GM23338 (cell line): ENCODE measurements around the gene TTL. TPM values are rescaled to one million over a fixed set of nuclear protein-coding genes. Genes with fewer than 3 reads are reported as not detected.
A peak's percentile ranks its signal among the peaks of the same experiment; 100 is the strongest.

ENCODE experiments used
- ATAC-seq: fragments of 200-7000 bp; cut with Tn5 transposase; 3 replicates; pipeline ENCODE4 v1.9.1; 2020
- DNase-seq: peaks from one replicate; pipeline ENCODE4 v3.0.0-alpha.2; 2015; ENCODE audit warnings: low spot score
- H2AFZ ChIP-seq: fragments of 200-600 bp; sonication (generic); 2 replicates; pipeline ENCODE4 v1.8.0; 2016; ENCODE audit warnings: antibody characterized with exemption, mild to moderate bottlenecking, moderate library complexity
- H3F3A ChIP-seq: fragments of 200-600 bp; sonication (generic); replicated peaks from 2 replicates; pipeline ENCODE4 v1.8.0; 2017; ENCODE audit warnings: antibody characterized with exemption, mixed run types, low read depth
- H3K27ac ChIP-seq: fragments of 200-600 bp; sonication (generic); 2 replicates; pipeline ENCODE4 v1.6.1; 2016; ENCODE audit warnings: low read depth
- H3K27me3 ChIP-seq: fragments of 200-600 bp; sonication (generic); 2 replicates; pipeline ENCODE4 v1.8.0; 2016; ENCODE audit warnings: mild to moderate bottlenecking, mixed run types, moderate library complexity; ENCODE audit not compliant: insufficient read depth
- H3K36me3 ChIP-seq: fragments of 200-600 bp; sonication (generic); 2 replicates; pipeline ENCODE4 v1.8.0; 2016; ENCODE audit warnings: mild to moderate bottlenecking; ENCODE audit not compliant: insufficient read depth
- H3K4me1 ChIP-seq: fragments of 200-600 bp; sonication (generic); 2 replicates; pipeline ENCODE4 v1.8.0; 2016; ENCODE audit warnings: mild to moderate bottlenecking, moderate library complexity; ENCODE audit not compliant: insufficient read depth
- H3K4me2 ChIP-seq: fragments of 200-600 bp; sonication (generic); 2 replicates; pipeline ENCODE4 v1.7.1; 2017; ENCODE audit warnings: mixed run types
- H3K4me3 ChIP-seq: fragments of 200-600 bp; sonication (generic); 2 replicates; pipeline ENCODE4 v1.6.1; 2016; ENCODE audit warnings: mixed run types
- H3K79me2 ChIP-seq: fragments of 200-600 bp; sonication (generic); replicated peaks from 2 replicates; pipeline ENCODE4 v1.8.0; 2017; ENCODE audit warnings: mild to moderate bottlenecking; ENCODE audit not compliant: insufficient read depth
- H3K9me2 ChIP-seq: fragments of 200-600 bp; sonication (generic); 2 replicates; pipeline ENCODE4 v1.8.0; 2017; ENCODE audit not compliant: insufficient read depth
- H4K20me1 ChIP-seq: fragments of 200-600 bp; sonication (generic); replicated peaks from 2 replicates; pipeline ENCODE4 v1.8.0; 2017; ENCODE audit warnings: mild to moderate bottlenecking; ENCODE audit not compliant: insufficient read depth
- H3K27ac Mint-ChIP-seq: 2 replicates; pipeline ENCODE4 v1.8.0; 2020; ENCODE audit warnings: inconsistent platforms, mild to moderate bottlenecking, moderate library complexity, mixed read lengths
- H3K27me3 Mint-ChIP-seq: 3 replicates; pipeline ENCODE4 v1.8.0; 2022; ENCODE audit warnings: low read depth, mild to moderate bottlenecking, moderate library complexity, mixed read lengths, inconsistent platforms; ENCODE audit not compliant: insufficient read depth, poor library complexity
- H3K36me3 Mint-ChIP-seq: 3 replicates; pipeline ENCODE4 v1.8.0; 2021; ENCODE audit warnings: low read depth, mild to moderate bottlenecking, inconsistent platforms, moderate library complexity, mixed read lengths
- H3K4me1 Mint-ChIP-seq: 3 replicates; pipeline ENCODE4 v1.8.0; 2020; ENCODE audit warnings: mild to moderate bottlenecking, inconsistent platforms, mixed read lengths
- H3K4me3 Mint-ChIP-seq: 3 replicates; pipeline ENCODE4 v1.8.0; 2021; ENCODE audit warnings: moderate library complexity, mild to moderate bottlenecking, inconsistent platforms, mixed read lengths
- H3K9me3 Mint-ChIP-seq: 3 replicates; pipeline ENCODE4 v1.8.0; 2020; ENCODE audit warnings: moderate library complexity, mild to moderate bottlenecking, inconsistent platforms, mixed read lengths
- CREB1 ChIP-seq: fragments of 250-450 bp; sonication (Bioruptor Pico); IDR thresholded peaks from 2 replicates; pipeline ENCODE4 v1.5.0; 2020; ENCODE audit warnings: low read depth, mild to moderate bottlenecking, moderate library complexity
- EZH2phosphoT487 ChIP-seq: fragments of 200-600 bp; sonication (generic); IDR thresholded peaks from one replicate; pipeline ENCODE4 v1.8.1; 2018; ENCODE audit warnings: antibody characterized with exemption; ENCODE audit not compliant: unreplicated experiment
- NANOG ChIP-seq: IDR thresholded peaks from 2 replicates; pipeline ENCODE4 v1.6.1; 2016; ENCODE audit warnings: antibody characterized with exemption, borderline replicate concordance
- POLR2AphosphoS5 ChIP-seq: IDR thresholded peaks from 2 replicates; pipeline ENCODE4 v1.6.1; 2016; ENCODE audit warnings: antibody characterized with exemption, low read depth
- REST ChIP-seq: IDR thresholded peaks from one replicate; pipeline ENCODE4 v1.6.1; 2018; ENCODE audit warnings: antibody characterized with exemption; ENCODE audit not compliant: unreplicated experiment
- ZNF114 ChIP-seq: fragments of 250-450 bp; sonication (Bioruptor Pico); IDR thresholded peaks from 2 replicates; pipeline ENCODE4 v1.5.0; 2020; ENCODE audit warnings: mild to moderate bottlenecking, moderate library complexity
- polyA plus RNA-seq: library from polyadenylated mRNA; unstranded; fragments of >200 nt; fragmentation: Nextera tagmentation; extraction: Ambion mirVana; gene quantifications from 2 replicates; pipeline ENCODE4 v1.2.1, GENCODE V29; 2016
- total RNA-seq: library from RNA; depleted of rRNA; stranded (reverse); fragments of >200 nt; shearing (Covaris generic); gene quantifications from 2 replicates; pipeline ENCODE4 v1.2.3, GENCODE V29; 2014
- TF ChIP-seq, protein P1 (sequence below): fragments of 250-450 bp; sonication (Bioruptor Pico); IDR thresholded peaks from 2 replicates; pipeline ENCODE4 v1.5.0; 2020; ENCODE audit warnings: mild to moderate bottlenecking, moderate library complexity
- TF ChIP-seq, protein P2 (sequence below), 2 experiments: fragments of 200-600 bp in 1 of 2; sonication (generic) in 1 of 2; conservative IDR thresholded peaks; 2 replicates each; pipeline versions ENCODE4 v1.5.1 to v1.6.1; 2016 to 2017; ENCODE audit warnings: antibody characterized with exemption in 2 of 2, low read depth in 2 of 2, mild to moderate bottlenecking in 2 of 2, moderate library complexity in 1 of 2
- TF ChIP-seq, protein P3 (sequence below): IDR thresholded peaks from 2 replicates; pipeline ENCODE4 v1.6.1; 2016; ENCODE audit warnings: antibody characterized with exemption

TTL gene
- total and polyA plus RNA-seq, 2 experiments from 2014 or later, result 10.1 to 34.6 TPM

DNA sequence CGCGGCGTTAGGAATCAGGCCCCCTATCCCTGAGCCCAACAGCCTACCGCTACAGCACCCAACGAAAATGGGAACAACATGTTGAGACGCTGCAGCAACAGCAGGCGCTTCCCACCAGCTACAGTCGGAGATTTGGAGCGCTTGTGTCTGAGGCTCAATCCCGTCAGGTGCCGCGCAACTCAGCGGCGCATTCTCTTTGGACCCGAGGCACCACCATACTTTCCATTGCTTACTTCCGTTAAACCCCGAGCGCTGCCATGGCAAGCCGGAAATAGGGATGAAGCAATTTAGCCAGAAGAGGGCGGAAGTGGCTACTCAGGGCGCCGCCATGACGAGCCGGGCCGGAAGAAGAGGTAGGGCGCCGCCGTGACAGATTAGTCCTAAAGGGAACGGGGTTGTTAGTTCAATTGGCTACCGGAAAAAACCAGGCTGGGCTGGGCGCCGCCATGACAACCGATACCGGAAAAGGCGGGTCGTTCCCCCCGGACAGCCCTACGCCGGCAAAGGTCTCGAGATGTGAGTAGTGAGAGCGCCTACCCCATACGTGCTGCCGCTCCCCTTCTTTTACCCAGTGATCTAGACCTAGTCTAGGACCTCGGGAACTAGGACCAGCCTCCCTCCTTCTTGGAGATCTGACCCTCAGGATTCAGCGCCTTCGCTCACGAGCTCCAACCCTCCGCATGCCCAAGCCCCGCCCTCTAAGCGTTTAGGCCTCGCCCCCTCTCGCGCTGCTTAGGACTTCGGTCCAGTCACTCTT, 102.4 kb downstream of the TTL start, which contains the start of gene CHCHD5:
CHCHD5 (plus strand) TSS at position 476 of the 757 bp plus-strand sequence; CDS start at position 515, 39 bp downstream.
- Mint-ChIP-seq H3K4me3 (peak within 1 kb of the TSS; percentile 90), H3K9me3 (no peaks in the 10 kb centered on the region), H3K27ac (peak within 1 kb of the TSS; percentile 98), H3K27me3 (peaks cover 14% of the 10 kb centered on the region), H3K4me1 (peaks cover 20% of the 10 kb centered on the region), H3K36me3 (peaks cover 19% of the 10 kb centered on the region)
- H3F3A ChIP-seq, result peaks cover 9% of the 10 kb centered on the region; the same call in 1 of the 2 replicates
- TF ChIP-seq ZNF114 (CRISPR knock-in tag) (0 out of 2 replicates have a peak, but pooled peaks have one; percentile 35), EZH2phosphoT487 (no peak), NANOG (0 out of 2 replicates have a peak, but pooled peaks have one; percentile 21), POLR2AphosphoS5 (peak; percentile 72), REST (no peak), CREB1 (CRISPR knock-in tag) (peak; percentile 80)
- TF ChIP-seq, protein P1, sequence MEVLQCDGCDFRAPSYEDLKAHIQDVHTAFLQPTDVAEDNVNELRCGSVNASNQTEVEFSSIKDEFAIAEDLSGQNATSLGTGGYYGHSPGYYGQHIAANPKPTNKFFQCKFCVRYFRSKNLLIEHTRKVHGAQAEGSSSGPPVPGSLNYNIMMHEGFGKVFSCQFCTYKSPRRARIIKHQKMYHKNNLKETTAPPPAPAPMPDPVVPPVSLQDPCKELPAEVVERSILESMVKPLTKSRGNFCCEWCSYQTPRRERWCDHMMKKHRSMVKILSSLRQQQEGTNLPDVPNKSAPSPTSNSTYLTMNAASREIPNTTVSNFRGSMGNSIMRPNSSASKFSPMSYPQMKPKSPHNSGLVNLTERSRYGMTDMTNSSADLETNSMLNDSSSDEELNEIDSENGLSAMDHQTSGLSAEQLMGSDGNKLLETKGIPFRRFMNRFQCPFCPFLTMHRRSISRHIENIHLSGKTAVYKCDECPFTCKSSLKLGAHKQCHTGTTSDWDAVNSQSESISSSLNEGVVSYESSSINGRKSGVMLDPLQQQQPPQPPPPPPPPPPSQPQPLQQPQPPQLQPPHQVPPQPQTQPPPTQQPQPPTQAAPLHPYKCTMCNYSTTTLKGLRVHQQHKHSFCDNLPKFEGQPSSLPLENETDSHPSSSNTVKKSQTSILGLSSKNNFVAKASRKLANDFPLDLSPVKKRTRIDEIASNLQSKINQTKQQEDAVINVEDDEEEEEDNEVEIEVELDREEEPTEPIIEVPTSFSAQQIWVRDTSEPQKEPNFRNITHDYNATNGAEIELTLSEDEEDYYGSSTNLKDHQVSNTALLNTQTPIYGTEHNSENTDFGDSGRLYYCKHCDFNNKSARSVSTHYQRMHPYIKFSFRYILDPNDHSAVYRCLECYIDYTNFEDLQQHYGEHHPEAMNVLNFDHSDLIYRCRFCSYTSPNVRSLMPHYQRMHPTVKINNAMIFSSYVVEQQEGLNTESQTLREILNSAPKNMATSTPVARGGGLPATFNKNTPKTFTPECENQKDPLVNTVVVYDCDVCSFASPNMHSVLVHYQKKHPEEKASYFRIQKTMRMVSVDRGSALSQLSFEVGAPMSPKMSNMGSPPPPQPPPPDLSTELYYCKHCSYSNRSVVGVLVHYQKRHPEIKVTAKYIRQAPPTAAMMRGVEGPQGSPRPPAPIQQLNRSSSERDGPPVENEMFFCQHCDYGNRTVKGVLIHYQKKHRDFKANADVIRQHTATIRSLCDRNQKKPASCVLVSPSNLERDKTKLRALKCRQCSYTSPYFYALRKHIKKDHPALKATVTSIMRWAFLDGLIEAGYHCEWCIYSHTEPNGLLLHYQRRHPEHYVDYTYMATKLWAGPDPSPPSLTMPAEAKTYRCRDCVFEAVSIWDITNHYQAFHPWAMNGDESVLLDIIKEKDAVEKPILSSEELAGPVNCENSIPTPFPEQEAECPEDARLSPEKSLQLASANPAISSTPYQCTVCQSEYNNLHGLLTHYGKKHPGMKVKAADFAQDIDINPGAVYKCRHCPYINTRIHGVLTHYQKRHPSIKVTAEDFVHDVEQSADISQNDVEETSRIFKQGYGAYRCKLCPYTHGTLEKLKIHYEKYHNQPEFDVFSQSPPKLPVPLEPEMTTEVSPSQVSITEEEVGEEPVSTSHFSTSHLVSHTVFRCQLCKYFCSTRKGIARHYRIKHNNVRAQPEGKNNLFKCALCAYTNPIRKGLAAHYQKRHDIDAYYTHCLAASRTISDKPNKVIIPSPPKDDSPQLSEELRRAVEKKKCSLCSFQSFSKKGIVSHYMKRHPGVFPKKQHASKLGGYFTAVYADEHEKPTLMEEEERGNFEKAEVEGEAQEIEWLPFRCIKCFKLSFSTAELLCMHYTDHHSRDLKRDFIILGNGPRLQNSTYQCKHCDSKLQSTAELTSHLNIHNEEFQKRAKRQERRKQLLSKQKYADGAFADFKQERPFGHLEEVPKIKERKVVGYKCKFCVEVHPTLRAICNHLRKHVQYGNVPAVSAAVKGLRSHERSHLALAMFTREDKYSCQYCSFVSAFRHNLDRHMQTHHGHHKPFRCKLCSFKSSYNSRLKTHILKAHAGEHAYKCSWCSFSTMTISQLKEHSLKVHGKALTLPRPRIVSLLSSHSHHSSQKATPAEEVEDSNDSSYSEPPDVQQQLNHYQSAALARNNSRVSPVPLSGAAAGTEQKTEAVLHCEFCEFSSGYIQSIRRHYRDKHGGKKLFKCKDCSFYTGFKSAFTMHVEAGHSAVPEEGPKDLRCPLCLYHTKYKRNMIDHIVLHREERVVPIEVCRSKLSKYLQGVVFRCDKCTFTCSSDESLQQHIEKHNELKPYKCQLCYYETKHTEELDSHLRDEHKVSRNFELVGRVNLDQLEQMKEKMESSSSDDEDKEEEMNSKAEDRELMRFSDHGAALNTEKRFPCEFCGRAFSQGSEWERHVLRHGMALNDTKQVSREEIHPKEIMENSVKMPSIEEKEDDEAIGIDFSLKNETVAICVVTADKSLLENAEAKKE (CRISPR knock-in tag), result no peak
- TF ChIP-seq, protein P2, sequence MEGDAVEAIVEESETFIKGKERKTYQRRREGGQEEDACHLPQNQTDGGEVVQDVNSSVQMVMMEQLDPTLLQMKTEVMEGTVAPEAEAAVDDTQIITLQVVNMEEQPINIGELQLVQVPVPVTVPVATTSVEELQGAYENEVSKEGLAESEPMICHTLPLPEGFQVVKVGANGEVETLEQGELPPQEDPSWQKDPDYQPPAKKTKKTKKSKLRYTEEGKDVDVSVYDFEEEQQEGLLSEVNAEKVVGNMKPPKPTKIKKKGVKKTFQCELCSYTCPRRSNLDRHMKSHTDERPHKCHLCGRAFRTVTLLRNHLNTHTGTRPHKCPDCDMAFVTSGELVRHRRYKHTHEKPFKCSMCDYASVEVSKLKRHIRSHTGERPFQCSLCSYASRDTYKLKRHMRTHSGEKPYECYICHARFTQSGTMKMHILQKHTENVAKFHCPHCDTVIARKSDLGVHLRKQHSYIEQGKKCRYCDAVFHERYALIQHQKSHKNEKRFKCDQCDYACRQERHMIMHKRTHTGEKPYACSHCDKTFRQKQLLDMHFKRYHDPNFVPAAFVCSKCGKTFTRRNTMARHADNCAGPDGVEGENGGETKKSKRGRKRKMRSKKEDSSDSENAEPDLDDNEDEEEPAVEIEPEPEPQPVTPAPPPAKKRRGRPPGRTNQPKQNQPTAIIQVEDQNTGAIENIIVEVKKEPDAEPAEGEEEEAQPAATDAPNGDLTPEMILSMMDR (conservative IDR thresholded peaks at IDR 0.05; ENCODE audit: low read depth in 2 of 2), result 0 out of 4 replicates have a peak, but pooled peaks of 1 of the 2 experiments have one; percentile 5
- TF ChIP-seq, protein P3, sequence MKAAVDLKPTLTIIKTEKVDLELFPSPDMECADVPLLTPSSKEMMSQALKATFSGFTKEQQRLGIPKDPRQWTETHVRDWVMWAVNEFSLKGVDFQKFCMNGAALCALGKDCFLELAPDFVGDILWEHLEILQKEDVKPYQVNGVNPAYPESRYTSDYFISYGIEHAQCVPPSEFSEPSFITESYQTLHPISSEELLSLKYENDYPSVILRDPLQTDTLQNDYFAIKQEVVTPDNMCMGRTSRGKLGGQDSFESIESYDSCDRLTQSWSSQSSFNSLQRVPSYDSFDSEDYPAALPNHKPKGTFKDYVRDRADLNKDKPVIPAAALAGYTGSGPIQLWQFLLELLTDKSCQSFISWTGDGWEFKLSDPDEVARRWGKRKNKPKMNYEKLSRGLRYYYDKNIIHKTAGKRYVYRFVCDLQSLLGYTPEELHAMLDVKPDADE, result peak; percentile 94
- DNase-seq, result peak; percentile 97
- H3K4me1 ChIP-seq, result peaks cover 16% of the 10 kb centered on the region
- H2AFZ ChIP-seq, result peak within 1 kb of the TSS; percentile 97
- H3K27me3 ChIP-seq, result no peaks in the 10 kb centered on the region
- H3K36me3 ChIP-seq, result no peaks in the 10 kb centered on the region
- H3K27ac ChIP-seq, result peak within 1 kb of the TSS; percentile 90
- no peaks in the 10 kb centered on the region for H4K20me1 ChIP-seq
- no peaks in the 10 kb centered on the region; the same call in 1 of the 2 replicates for H3K79me2 ChIP-seq
- peak within 1 kb of the TSS; percentile 85 for H3K4me2 ChIP-seq
- H3K4me3 ChIP-seq, result peak within 1 kb of the TSS; percentile 72
- H3K9me2 ChIP-seq, result no peaks in the 10 kb centered on the region
- peak; percentile 88 for ATAC-seq
